T-helper 17 cell (primary cell): ENCODE measurements around the gene LMOD2. TPM values are rescaled to one million over a fixed set of nuclear protein-coding genes. Genes with fewer than 3 reads are reported as not detected.

Experiments
- total RNA-seq, 4 donors: library from RNA in 2 of 4; stranded (reverse) in 2 of 4; gene quantifications; one replicate each; pipeline ENCODE4 v1.2.3 and lab custom pipeline; 2022 to 2026

The LMOD2 gene
- total RNA-seq, 2 donors from 2014 or later, result not detected

Other genes with a start within 250 kb of the LMOD2 start
- under 1 TPM in 1 of 2 donors, not detected in 1; 0.16 TPM for gene IQUB, start 121.3 kb upstream of the LMOD2 start, total RNA-seq
- 10 to 100 TPM; 54.0 to 67.5 TPM for gene NDUFA5, start 98.0 kb upstream of the LMOD2 start, total RNA-seq
- not detected for gene ASB15, start 54.0 kb upstream of the LMOD2 start, total RNA-seq
- gene WASL, start 93.1 kb downstream of the LMOD2 start, total RNA-seq, result 1 to 10 TPM; 9.5 to 10.0 TPM
- not detected for gene HYAL4, start 189.3 kb downstream of the LMOD2 start, total RNA-seq